GM21529 (cell line): ENCODE measurements around the gene RHBDD1.

Experiments used
- ATAC-seq: cut with Tn5 transposase; IDR thresholded peaks from one replicate; pipeline ENCODE4 v1.9.1; 2021; ENCODE audit not compliant: unreplicated experiment

Gene RHBDD1

GRCh38 chr2:226979004-226979403 lies 143.2 kb downstream of the RHBDD1 start:
- ATAC-seq: no peak

- no peak for ATAC-seq
Measured at GRCh38 chr2:226981791-226982326, 146.0 kb downstream of the RHBDD1 start.

- ATAC-seq: peak; percentile 6
Measured at GRCh38 chr2:226983895-226984749, 148.3 kb downstream of the RHBDD1 start.

- ATAC-seq: peak; percentile 97
Measured at GRCh38 chr2:226984750-226985582, 149.1 kb downstream of the RHBDD1 start.

GRCh38 chr2:226985583-226985946 lies 149.7 kb downstream of the RHBDD1 start:
- no peak for ATAC-seq

- no peak for ATAC-seq
Measured at GRCh38 chr2:226991663-226992062, 155.8 kb downstream of the RHBDD1 start.

GRCh38 chr2:226993171-226993570 lies 157.3 kb downstream of the RHBDD1 start:
- no peak for ATAC-seq

- no peak for ATAC-seq
Measured at GRCh38 chr2:226994775-226995174, 158.9 kb downstream of the RHBDD1 start.

- ATAC-seq: peak; percentile 89
Measured at GRCh38 chr2:226995625-226996041, 159.8 kb downstream of the RHBDD1 start.

- no peak for ATAC-seq
Measured at GRCh38 chr2:226999661-227000060, 163.8 kb downstream of the RHBDD1 start.

- ATAC-seq: no peak
Measured at GRCh38 chr2:227000123-227000522, 164.3 kb downstream of the RHBDD1 start.

- ATAC-seq: no peak
Measured at GRCh38 chr2:227004482-227004881, 168.6 kb downstream of the RHBDD1 start.

- ATAC-seq: no peak
Measured at GRCh38 chr2:227006189-227006897, 170.5 kb downstream of the RHBDD1 start.

GRCh38 chr2:227007148-227007547 lies 171.3 kb downstream of the RHBDD1 start:
- ATAC-seq: no peak

- ATAC-seq: no peak
Measured at GRCh38 chr2:227007940-227008339, 172.1 kb downstream of the RHBDD1 start.

GRCh38 chr2:227010433-227010832 lies 174.6 kb downstream of the RHBDD1 start:
- no peak for ATAC-seq

GRCh38 chr2:227013330-227013729 lies 177.5 kb downstream of the RHBDD1 start:
- no peak for ATAC-seq

GRCh38 chr2:227013881-227014280 lies 178.0 kb downstream of the RHBDD1 start:
- no peak for ATAC-seq

GRCh38 chr2:227016894-227017293 lies 181.0 kb downstream of the RHBDD1 start:
- no peak for ATAC-seq

- no peak for ATAC-seq
Measured at GRCh38 chr2:227020416-227020815, 184.6 kb downstream of the RHBDD1 start.

GRCh38 chr2:227022608-227023007 lies 186.8 kb downstream of the RHBDD1 start:
- no peak for ATAC-seq
